ENCODE measurements around the gene FHOD1.

Gene FHOD1

DNA sequence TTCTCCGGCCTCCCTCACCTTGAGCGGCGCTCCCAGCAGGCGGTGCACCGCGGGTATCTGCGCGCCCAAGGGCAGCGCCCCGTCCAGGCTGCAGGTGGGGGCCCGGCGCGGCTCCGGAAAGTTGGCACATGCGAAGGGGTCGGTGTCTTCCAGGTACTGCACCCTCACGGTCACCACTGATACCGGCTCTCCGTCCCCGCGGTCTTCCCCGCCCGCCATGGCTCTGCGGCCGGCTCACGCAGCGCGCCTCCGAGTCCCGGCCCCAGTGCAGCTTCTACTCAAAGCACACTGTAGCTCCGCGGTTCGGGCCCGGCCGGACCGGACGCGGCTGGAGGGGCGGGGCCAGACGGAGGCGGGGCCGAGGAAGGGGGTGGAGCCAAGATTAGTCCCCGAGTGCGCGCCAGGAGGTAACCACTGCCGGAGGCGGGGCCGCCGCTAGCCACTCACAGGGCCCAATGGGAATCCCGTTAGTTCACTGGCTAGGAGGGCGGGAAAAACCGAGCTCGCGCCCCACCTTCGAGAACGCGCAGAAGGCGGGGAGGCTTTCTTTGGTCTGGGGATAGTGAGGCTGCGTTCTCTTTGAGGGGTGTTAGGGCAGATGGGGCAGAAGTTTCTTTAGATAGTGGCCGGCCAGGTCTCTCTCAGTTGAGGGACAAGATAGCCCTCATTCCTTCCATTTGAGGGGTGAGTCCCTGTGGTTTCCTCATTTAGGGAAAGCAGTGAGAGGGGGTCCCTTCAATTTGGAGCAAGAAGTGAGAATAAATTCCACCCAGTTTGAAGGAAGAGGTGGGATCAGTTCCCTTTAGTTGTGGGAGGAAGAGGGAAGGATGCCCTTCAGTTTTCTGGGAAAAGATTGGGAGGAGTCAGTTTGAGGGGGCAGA is at the start of gene FHOD1:
FHOD1 (minus strand) TSS at position 290 of the 881 bp plus-strand sequence; CDS start at position 219, 71 bp downstream.
- DNase-seq: peak; percentile 94

GRCh38 chr16:67296420-67296819 is 49.1 kb upstream of the FHOD1 start:
- DNase-seq: no peak

DNA sequence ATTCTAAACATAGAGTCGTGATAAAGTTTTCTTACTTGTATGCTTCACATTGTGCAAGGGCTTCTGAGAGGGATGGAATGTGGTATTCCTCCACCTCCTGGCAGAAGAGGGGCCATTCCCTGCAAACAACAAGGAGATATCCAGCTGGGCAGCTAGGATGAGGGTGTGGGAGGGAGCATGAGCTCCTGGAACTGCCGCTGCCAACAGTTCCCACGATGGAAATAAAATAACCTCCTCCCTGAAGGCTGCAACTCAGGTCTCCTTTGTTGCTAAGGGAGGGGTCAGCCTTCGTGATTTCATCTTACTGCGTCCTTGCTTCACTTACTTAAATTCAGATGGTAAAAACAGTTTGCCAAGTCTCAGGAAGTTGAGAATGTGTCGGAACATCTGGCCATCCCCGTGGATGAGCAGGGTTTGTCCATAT is 47.7 kb upstream of the FHOD1 start:
- no peak for DNase-seq

DNA sequence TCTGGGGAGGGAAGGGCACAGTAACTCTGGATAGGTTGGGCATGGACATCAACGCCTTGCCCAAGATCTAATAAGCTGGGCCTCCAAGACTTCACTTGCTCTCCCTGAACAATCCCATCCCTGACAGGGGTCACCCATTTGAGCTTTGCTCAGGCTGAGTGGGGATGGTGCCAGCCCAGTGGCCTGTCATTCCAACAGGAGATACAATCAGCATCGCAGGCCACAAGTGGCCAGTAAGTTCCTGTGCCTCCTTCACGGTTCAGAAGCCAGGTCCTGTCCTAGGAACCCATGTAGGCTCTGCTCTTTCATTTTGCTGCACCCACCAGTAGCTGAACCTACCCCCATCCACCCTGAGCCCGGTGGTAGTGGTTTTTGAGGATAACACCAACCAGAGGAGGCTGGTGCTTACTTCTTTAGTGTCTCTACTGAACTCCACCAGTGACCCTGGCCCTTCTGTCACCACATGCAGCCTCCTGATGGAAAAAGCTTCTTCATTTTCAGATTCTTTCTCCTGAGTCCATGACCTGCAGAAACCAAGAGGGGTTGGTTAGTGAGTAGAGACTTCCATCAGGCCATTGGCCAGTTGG is 47.0 kb upstream of the FHOD1 start:
- no peak for DNase-seq

DNA sequence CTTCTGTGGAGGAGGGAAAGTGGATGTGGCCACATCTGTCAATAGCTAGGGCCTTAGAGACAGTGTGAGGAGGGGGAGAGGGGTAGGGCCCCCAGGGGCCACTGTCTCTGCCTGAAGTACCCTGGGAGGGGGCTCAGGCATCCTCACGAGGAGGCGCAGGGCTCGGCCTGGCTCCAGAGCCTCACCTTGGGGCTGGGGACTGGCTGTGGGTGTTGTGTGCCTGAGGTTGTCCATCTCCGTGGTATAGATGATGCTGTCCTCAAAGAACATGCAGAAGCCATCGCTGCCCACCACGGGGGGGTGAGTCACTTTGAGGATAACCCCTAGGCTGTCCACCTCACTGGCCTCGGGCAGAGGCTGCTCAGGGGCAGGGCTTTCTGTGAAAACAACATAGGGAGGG is 44.2 kb upstream of the FHOD1 start:
- DNase-seq: no peak

- no peak for DNase-seq
Measured at GRCh38 chr16:67287960-67288359, 40.7 kb upstream of the FHOD1 start.

DNA sequence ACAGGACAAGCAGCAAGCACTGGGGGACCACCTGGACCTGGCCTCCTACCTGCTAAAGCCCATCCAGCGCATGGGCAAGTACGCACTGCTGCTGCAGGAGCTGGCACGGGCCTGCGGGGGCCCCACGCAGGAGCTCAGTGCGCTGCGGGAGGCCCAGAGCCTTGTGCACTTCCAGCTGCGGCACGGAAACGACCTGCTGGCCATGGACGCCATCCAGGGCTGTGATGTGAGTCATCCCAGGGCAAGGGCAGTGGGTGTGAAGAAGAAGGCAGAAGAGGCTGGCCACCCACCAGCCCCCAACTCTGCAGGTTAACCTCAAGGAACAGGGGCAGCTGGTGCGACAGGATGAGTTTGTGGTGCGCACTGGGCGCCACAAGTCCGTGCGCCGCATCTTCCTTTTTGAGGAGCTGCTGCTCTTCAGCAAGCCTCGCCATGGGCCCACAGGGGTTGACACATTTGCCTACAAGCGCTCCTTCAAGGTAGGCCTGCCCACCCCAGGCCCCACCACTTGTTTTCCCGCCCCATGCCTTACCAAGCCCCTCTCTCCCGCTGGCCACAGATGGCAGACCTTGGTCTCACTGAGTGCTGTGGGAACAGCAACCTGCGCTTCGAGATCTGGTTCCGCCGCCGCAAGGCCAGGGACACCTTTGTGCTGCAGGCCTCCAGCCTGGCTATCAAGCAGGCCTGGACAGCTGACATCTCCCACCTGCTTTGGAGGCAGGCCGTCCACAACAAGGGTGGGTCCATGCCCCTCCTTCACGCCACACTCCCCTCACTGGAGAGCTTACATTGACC is 39.4 kb upstream of the FHOD1 start:
- DNase-seq: no peak

DNA sequence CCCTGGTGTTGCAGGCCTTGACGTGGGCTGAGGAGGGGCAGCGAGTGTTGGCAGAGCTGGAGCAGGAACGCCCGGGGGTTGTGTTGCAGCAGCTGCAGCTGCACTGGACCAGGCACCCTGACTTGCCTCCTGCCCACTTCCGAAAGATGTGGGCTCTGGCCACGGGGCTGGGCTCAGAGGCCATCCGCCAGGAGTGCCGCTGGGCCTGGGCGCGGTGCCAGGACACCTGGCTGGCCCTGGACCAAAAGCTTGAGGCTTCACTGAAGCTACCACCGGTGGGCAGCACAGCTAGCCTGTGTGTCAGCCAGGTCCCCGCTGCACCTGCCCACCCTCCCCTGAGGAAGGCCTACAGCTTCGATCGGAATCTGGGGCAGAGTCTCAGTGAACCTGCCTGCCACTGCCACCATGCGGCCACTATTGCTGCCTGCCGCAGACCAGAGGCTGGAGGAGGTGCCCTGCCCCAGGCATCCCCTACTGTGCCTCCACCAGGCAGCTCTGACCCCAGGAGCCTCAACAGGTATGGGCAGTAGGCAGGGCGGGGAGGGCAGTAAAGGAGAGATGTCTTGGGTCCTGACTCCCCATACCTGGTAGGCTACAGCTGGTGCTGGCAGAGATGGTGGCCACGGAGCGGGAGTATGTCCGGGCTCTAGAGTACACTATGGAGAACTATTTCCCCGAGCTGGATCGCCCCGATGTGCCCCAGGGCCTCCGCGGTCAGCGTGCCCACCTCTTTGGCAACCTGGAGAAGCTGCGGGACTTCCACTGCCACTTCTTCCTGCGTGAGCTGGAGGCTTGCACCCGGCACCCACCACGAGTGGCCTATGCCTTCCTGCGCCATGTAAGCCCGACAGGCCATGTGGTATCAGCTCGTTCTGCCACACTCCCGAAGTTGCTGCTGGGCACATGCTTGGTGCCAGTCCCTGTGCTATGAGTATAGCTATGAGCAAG is 37.7 kb upstream of the FHOD1 start:
- DNase-seq: no peak

- no peak for DNase-seq
Measured at GRCh38 chr16:67283826-67284555, 36.7 kb upstream of the FHOD1 start.

DNA sequence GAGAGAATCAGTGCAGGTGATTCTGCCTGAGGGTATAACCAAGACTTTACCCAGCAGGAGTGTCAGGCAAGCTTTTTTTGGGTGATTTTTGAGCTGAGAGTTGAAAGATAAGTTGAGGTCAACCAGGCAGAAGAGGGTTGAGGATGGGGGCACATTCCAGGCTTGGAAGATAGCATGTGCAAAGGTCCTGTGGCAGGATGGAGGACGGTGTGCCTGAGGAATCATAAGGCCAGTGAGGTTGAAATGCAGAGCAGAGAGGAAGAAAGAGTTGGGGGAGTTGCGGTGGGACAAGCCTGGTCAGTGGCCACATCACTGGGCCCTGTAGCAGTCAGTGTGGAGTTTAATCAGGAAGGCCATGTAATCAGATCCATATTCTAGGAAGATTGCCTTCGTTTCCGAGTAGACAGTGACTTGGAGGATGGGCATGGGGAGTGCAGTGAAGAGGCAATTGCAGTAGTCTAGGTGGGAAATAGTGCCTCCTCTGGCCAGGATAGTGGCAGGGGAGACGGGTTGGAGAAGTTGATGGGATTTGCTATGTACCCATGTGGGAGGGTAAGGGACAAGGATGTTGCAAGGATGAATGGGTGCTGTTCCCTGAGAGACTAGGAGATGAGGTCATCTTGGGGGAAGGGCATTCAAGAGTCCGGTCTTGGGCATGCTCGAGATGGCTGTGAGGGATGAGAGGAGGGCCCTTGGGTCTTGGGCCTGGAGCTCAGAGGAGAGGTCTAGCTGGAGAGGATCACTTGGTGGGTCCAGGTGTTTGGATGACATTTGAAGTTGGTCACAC is 36.0 kb upstream of the FHOD1 start:
- DNase-seq: no peak

- DNase-seq: no peak
Measured at GRCh38 chr16:67282447-67282805, 35.1 kb upstream of the FHOD1 start.

- DNase-seq: no peak
Measured at GRCh38 chr16:67281536-67282446, 34.5 kb upstream of the FHOD1 start.

- DNase-seq: no peak
Measured at GRCh38 chr16:67280090-67281015, 33.1 kb upstream of the FHOD1 start.

GRCh38 chr16:67279296-67280089 is 32.2 kb upstream of the FHOD1 start, which contains the start of gene PLEKHG4:
Gene PLEKHG4, plus strand, starts transcription at chr16:67279532. Its CDS starts 513 bp downstream, at chr16:67280045.
- DNase-seq: peak; percentile 83

DNA sequence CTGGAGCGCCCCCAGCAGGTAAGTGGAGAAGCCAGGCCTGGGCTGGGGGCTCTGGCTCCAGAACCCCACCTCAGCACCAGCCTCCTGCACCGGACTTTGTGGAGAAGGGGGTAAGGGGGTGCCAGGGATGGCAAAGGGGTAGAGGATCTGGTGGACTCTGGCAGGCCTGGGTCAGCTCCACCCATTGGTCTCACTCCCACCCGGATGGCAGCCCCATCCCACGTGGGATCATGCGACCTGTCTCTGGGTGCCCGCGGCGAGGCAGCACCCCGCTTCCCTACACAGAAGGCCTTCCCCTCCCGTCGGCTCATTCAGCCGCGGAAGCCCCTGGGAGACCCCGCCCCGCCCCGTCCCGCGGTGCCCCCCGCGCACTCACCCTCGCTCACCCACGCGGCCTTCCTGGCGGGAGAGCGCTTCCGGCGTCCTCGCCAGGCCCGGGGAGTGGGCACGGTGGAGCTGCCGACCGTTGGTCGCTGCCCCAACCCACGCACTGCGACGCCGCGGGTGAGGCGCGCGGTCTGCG is 31.6 kb upstream of the FHOD1 start:
- DNase-seq: peak; percentile 32

GRCh38 chr16:67277999-67278772 is 30.9 kb upstream of the FHOD1 start:
- no peak for DNase-seq

Data from CD4-positive, alpha-beta T cell treated with Interleukin-4 for 4 hours (primary cell).